Retina (tissue), 1 donor: ENCODE results near the gene GPR146.

Experiments
- DNase-seq: peaks from one replicate; pipeline ENCODE4 v3.0.0-alpha.2; 2016

Gene GPR146

DNA sequence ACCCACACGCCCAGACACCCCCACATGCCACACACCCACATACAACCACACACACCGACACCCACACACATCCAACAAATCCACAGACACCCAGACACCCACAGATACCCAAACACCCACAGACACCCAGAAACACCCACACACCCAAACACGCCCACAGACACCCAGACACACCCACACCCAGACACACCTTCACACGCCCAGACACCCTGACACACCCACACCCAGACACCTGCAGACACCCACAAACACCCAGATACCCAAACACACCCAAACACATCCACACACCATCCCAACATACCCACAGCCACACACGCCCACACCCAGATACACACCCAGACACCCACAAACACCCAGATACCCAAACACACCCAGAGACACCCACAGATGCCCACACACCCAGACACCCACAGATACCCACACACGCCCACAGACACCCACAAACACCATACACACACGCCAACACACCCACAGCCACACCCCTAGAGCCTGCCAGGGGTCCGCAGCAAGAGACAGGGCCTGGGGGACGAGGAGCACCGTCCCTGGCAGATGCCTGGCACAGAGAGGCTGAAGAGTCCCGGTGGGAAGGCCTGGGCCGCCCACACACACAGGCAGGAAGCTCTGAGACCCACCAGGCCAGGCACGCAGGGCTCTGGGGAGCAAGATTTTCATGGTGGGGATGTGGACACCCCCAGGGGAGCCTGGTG, 32.9 kb upstream of the GPR146 start:
- DNase-seq: no peak

DNA sequence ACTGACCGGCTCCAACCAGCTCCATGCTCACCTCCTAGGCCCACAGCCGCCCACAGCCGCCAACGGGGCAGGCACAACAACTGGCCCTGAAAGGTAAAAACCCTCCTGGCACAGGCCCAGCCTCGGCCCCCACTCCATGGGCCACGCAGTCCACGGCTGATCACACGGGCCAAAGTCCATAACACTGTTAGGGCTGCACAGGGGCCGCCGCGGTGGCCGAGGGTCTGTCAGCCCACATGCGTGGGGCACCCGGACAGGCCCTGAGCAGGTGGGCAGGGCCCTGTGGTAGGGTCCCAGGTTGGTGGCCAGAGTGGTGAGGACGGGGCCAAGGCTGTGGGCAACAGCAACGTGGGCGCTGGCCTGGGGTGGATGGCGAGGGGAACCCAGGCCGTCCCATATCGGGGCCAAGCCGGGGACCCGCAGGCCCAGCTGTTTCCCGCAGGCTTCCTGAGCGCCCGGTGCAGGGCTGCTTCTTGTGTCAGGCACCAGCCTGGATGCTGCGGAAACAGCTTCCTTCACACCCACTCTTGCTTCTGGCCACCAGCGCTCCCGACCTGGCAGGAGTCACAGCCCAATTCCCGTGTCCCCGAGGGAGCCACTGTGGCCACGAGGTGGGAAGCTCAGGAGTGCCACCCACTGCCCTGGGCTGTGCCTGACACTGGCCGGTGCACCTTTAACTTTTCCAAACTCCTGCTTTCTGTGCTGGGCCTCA, 32.2 kb upstream of the GPR146 start:
- DNase-seq: no peak

DNA sequence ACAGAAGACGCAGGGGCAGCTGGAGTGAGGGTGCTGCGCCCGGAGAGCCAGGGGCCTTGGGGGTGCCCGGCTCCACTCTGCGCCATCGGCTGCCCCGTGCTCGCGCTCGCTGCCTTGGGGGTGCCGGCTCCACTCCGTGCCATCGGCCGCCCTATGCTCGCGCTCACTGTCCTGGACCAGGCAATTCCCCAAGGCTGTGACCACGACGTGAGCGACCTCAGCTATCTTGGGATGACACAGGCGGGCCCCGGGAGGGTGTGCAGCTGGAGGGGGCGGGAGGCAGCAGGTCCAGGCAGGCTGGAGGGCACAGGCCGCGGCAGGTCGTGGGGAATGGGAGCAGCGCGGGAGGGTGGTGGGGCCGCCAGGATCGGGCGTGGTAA, 31.6 kb upstream of the GPR146 start:
- no peak for DNase-seq

DNA sequence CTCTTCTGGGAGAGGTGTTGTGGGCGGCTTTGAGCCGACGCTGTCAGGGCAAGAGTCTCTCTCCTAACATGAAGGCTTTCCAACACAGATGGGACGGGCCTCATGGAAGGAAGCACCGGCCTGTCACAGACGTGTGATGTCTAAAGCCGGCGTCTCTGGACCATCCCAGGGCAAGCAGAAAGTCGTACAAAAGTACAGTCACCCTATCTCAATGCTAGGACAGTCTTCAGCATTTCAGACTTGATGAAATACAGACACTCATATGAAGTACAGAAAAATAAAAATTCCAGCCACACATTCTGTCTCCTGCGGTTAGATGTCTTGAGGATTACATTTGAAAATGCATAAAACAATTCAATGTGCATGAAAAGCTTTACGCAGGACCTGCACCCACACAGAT, 30.8 kb upstream of the GPR146 start:
- DNase-seq: no peak

DNA sequence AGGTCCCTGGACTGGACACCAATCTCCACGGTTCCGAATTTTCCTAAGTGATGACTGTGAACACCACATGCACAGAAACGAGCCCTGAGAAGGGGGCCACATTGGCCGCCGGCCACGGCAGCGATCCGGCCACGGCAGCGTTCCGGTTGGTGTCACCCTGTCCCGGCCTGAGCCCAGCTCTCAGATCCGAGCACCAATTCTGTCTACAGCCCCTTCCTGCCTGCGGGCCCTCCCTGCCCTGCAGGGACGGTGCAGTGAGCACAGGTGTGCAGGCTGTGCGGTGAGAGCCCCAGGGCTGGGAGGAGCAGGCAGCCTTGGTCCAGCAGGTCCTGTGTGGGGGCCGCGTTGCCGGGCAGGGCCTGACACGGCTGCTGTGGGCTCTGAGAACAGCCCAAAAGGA, 29.7 kb upstream of the GPR146 start:
- DNase-seq: no peak

DNA sequence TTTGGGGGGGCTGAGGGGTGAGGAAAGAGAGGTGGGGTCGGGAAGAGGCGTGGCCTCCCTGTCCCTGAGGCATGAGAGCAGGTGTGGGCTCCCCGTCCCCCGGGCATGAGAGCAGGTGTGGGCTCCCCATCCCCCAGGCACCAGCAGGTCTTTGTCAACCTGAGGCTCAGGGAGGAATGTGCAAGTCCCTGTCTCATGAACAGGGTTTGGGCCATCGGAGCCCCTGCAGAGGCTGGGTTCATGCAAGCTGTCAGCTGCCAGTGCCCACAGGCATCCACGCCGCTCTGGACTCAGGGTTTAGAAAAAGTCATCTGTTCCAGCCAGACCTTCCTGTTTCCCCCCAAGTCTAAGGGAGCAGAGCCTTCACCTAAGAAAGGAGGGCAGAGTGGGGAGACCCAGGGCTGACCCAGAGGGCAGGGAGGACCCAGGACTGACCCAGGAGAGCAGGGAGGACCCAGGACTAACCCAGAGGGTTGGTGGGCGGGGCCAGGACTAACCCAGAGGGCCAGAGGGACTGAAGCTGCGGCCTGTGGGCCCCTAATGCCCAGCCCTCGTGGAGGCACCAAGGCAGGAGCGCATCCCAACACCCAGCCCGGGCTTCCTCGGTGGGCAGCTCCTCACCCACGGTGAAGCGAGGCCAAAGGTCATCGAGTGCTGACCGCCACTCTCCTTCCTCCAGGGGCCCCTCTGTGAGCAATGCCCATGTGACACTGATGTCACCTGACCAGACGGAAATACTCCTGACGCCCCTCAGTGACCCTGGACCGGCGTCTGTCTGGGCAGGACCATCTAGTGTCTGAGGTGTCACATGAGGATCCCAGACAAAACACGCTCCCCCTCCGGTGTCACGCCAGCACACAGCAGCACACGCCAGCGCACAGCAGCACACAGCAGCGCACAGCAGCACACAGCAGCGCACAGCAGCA, 28.9 kb upstream of the GPR146 start:
- DNase-seq: no peak

DNA sequence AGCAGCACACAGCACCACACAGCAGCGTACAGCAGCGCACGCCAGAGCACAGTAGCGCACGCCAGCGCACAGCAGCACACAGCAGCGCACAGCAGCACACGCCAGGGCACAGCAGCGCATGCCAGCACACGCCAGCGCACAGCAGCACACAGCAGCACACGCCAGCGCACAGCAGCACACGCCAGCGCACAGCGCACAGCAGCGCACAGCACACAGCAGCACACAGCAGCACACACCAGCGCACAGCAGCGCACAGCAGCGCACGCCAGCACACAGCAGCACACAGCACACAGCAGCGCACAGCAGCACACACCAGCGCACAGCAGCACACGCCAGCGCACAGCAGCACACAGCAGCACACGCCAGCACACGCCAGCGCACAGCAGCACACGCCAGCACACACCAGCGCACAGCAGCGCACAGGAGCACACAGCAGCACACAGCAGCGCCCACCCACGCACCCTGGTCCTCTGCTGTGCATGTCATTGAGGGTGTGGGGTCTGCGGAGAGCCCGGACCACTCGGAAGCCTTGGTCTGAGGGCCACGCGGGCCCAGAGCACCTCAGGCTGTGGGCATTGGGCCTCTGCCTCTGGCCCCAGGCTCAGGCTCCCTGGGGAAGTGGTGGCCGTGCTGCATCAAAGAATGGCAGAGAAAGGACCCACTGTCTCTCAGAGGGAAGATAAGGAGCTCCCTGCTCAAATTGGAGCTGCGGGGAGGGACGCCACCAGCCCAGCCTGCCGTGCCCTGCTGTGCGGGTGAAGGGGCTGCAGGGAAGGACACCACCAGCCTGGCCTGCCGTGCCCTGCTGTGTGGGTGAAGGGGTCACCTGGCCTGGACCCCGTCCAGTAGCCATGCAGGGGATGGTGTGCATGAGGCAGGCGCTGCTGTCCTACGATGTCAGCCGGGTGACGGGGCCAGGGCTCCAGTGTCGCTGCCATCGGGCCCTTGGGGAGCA, 27.5 kb upstream of the GPR146 start:
- no peak for DNase-seq

DNA sequence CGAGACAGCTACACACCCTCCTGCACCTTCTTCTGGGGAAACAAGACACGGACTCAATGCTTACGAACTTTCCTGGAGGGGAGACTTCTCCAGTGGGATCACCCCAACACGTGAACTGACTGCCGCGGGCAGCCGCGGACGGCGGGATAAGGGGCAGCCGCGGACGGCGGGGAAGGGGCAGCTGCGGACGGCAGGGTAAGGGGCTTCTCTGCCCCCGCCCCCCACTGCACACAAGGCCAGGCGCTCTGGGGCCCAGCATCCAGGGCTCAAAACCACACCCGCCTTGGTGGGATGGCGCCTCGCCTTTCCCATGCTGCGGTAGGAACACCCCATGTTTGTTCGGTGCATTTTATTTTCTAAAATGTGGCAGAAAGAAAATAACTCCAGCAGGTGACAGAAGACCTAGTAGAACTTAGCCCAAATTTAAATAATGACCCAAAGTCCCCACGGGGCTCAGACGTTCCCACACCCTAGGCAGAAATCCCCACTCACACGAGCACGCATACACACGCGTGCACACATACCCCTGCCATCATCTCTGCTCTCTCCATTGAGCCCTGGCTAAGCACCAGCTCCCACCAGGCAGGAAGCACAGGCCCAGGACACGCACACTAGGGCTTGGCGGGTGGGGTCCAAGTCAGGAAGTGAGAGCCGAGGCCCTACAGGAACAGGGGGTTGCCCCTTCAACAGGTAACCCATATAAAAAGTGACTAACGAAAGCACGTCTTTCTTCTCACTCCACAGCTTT, 26.6 kb upstream of the GPR146 start:
- DNase-seq: no peak

DNA sequence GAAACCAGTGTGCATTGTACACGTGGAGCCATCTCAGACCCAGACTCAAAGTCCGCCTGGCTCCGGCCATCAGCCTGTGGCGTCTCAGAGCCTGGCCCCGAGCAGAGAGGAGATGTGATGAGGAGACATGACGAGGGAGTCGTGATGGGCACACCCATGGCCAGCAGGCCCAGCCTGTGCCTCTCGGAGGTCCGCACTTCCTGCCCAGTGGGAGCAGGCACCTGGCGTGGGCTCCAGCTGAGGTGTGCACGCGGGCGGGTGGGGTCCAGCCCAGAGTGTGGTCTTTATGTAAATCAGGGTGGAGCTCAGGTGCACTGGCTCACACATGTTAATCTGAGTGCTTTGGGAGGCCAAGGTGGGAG, 26.0 kb upstream of the GPR146 start:
- DNase-seq: no peak

DNA sequence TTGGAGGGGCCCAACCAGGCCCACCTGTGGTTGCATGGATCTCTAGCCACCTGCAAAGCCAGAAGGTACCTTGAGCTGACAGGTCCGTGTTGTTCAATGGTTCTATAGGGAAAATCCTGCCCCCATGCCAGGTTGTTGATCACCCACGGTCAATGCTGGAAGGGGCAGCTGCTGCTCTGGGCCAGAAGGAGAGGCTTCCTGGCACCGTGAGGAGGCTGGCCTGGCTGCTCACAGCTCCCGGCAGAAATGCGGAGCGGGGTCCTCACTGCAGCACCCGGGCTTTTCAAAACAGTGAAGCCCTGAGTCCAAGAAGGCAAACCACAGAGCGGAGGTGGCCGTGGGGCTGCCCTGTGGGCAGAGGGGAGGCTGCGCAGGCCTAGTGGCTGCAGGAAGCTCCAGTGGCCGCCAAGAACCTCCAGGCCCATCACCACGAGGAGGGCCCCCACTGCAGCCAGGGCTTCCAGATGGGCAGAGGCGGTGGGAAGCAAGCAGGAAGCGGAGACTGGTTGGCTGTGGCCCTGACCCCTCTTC, 25.0 kb upstream of the GPR146 start:
- DNase-seq: no peak

DNA sequence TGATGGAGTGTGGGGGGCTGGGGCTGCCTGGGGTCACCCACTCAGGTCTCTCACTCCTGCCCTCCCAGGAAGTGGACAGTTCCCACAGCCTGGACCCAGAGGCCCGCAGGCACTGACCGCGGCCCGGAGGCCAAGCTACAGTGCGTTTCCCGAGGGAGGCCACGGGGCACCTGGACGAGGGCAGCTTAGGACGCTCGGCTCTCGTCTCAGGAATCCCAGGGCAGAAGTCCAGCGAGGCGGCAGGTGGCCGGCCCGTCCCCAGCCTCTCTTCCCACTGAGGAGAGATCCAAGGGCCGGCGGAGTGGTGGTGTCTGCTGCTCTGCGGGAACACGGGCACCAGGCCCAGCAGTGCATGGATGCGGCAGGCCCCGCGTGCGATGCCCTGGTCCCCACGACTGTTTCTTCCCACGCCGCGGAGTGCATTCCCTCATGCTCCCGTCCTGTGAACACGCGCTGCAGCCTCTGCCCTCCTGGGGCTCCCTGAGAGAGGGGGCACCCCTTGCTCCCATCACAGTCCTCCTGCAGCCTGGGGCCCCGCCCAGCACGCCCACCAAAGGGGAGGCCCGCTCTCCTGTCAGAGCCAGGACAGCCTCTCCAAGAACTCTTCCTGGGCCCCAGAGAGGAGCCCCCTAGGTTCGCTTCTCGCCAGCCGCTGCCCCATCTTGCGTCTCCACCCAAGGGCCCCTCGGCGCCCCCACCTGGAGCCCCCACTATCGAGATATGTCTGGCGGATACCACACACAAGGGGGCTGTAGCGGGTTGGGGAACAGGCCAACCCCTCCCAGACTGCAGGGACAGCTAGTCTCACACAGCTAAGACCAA, 24.3 kb upstream of the GPR146 start:
- no peak for DNase-seq

DNA sequence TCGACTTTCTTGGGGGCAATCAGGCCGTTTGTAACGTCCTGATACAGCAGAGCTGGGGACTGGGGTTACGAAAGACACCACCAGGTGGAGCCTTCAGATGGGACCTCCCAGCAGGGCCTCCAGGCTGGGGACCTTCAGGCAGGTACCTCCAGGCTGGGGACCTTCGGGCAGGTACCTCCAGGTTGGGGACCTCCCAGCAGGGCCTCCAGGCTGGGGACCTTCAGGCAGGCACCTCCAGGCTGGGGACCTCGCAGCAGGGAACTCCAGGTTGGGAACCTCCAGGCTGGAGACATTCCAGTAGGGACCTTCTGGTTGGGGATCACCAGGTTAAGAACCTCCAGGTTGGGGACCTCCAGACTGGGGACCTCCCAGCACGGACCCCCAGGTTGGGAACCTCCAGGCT, 23.5 kb upstream of the GPR146 start:
- DNase-seq: no peak

DNA sequence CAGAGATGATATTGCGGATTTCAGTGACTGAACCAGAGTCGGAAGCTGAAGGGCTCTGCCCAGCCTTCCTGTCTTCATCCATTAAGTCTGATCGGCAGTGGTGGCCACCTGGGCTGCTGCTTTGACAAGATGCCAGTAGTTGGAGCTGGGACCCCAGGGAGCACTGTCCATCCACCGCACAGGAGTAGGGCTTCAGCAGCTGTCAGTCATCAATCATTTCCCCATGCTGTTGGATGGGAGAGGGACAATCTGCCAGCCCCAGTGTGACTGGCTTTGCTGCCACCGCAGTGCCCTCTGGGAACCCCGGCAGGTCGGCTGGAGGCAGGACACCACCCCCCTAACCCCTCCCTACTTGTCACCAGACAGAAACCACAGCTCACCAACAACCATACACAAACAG, 23.0 kb upstream of the GPR146 start:
- DNase-seq: no peak

DNA sequence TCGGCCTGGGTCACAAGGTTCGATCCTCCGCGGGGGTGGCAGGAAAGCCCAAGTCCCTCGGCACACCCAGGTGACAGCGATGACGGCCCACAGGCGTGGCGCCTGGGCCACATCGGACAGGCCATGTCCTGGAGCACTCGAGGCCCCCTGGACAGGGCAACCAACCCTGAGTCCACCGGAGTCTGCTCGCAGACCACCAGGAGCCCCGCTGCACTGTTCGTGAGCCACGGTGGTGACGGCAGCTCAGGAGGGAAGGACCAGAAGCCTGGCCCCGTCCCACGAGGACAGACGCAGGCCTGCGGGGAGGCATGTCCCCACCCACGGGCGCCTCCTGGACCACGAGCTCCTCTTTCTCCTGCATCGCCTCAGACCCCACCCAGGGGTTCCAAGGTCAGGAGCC, 22.4 kb upstream of the GPR146 start:
- no peak for DNase-seq

DNA sequence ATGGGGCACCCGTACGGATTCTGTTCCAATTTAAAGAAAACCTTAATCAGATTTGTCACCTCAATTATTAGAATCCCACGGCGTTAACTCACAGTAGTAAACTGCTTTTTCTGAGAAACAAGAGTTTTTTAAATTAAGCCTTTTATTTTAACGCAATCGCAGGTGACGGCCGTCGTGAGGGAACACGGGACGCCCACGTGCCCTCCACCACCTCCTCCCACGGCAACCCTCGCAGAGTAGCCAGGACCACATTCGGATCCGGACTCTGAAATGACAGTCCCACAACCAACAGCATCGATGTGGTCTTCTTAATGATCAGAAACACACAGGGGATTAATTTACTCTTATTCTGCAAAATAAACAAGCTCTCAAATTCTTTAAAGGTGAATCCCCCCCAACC, 22.0 kb upstream of the GPR146 start:
- DNase-seq: no peak

DNA sequence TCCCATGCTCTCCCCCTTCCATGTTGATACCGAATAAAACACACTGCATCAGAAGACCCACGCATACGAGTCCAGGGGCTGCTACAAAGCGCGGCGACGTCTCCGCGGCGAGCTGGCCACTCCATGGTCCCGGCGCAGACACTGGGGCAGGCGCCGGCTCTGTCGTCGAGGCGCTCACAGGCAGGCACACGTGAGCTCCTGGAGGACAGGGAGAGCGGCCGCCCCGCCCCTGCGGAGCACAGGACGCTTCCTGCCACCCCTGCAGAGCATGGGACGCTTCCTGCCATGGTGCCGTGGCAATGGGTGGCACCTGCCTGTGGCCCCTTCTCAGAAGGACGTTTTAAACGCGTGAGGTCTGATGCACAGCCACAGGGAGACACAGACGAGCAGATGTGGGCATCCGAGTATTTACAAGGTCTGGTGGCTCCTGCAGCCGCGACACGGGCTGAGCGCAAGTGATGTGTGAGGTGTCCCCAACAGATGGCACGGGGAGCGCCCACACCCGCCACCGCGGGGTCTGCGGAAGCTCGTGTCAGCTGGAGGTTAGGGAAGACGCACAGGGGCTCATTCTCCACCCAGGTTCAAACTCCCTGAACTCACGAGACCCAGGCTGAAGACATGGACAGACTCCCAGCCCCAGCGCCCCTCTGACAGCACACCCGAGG, 21.4 kb upstream of the GPR146 start:
- DNase-seq: no peak

DNA sequence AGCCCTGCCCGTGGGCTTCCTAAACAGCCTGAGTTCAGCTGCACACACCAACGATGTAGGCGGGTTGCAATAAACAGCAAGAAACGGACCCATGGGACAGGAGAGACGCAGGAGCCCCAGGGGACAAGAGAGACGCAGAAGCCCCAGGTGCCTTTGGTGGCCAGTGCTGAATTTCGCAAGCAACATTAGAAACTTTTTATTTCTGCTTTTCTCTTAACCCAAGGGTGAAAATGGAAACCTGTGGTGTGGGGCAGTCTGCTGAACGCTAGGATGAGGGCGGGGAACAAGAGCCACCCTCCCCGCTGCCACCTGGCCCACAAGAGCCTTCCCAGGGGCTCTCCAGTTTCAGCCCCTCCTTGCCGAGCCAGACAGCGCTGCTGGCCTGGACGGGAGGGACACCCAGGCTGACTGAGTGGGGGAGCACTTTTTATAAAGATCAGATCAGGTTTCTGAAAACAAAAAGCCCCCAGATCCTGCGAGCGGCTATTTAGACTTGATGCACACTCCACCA, 20.0 kb upstream of the GPR146 start:
- DNase-seq: no peak

DNA sequence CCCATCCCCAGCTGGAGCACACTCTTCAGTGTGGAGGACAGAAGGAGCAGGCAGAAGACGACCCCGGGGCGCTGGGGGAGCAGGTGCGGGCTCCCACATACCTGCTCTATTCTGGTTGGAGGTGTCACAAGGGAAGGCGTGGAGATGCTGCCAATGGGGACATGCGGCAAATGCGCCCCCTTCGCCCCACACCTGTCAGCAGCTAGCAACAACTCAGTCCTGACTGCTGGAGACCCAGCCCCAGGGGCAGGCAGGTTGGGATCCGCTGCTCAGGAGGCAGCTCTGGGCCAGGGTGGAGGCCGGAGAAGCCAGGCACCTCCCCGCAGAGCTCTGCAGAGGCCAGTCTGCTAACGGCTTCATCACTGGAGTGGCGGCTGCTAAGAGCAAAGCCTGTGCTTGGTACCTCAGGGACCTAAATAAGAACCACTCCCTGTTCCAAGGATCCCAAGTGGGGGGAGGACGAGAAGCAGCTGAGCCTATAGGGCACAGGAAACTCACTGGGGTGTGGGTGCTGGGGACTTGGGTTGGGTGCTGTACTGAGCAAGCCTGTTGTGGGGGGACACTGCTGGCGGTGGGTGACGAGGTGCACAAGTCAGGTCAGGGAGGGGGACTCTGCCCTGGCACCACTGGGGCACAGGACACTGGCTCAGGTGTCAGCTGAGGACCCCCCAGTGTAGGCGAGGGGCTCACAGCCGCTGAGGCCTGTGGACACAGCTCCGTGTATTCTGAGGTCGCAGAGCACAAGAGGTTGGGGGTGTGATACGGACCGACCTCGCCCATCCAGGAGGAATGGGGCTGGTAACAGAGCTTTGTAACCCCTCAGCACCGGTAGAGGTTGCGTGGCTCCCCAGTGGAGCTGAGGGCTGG, 19.2 kb upstream of the GPR146 start:
- no peak for DNase-seq
